Calu3 (cell line): Measurements from ENCODE around the gene ZNF544. TPM values are rescaled to one million over a fixed set of nuclear protein-coding genes. Genes with fewer than 3 reads are reported as not detected.

Experiments used
- BruUV-seq: library from RNA; stranded (reverse); fragments of 400-500 nt; replicated peaks from 2 replicates; lab custom pipeline; 2021; lab: Mats Ljungman, UMichigan
- CTCF ChIA-PET: fragments of 300-600 bp; sonication (Branson Sonifier 250); formaldehyde crosslinking; loops from one replicate; lab custom pipeline; 2022; ENCODE audit warnings: antibody characterized with exemption; lab: Charles Lee
- DNase-seq: peaks from one replicate; pipeline ENCODE4 v3.0.0; 2022
- H3K27ac Mint-ChIP-seq: one replicate; pipeline ENCODE4 v1.8.0; 2022; ENCODE audit warnings: mixed read lengths; ENCODE audit not compliant: unreplicated experiment
- H3K27me3 Mint-ChIP-seq: one replicate; pipeline ENCODE4 v1.8.0; 2022; ENCODE audit warnings: mixed read lengths; ENCODE audit not compliant: unreplicated experiment
- H3K36me3 Mint-ChIP-seq: one replicate; pipeline ENCODE4 v1.8.0; 2022; ENCODE audit warnings: mild to moderate bottlenecking, moderate library complexity, mixed read lengths; ENCODE audit not compliant: insufficient read depth, unreplicated experiment
- H3K4me1 Mint-ChIP-seq: one replicate; pipeline ENCODE4 v1.8.0; 2022; ENCODE audit warnings: mild to moderate bottlenecking, low read depth, mixed read lengths; ENCODE audit not compliant: unreplicated experiment
- H3K4me3 Mint-ChIP-seq: one replicate; pipeline ENCODE4 v1.8.0; 2022; ENCODE audit warnings: mild to moderate bottlenecking, low read depth, moderate library complexity, mixed read lengths; ENCODE audit not compliant: unreplicated experiment
- H3K9me3 Mint-ChIP-seq: one replicate; pipeline ENCODE4 v1.8.0; 2022; ENCODE audit warnings: low read depth, mixed read lengths; ENCODE audit not compliant: unreplicated experiment
- CTCF ChIP-seq: fragments of 200-600 bp; IDR thresholded peaks from one replicate; pipeline ENCODE4 v1.8.0; 2022; ENCODE audit warnings: antibody characterized with exemption; ENCODE audit not compliant: unreplicated experiment
- intact Hi-C: fragments of 100-400 bp; cut with micrococcal nuclease; formaldehyde crosslinking; loops from one replicate; pipeline ENCODE4 v1.10.0; 2022; ENCODE audit not compliant: unreplicated experiment
- total RNA-seq: library from RNA; stranded (reverse); gene quantifications from 2 replicates; pipeline ENCODE4 v1.2.3, GENCODE V29; 2022

The ZNF544 gene
- total RNA-seq, 1 experiment from 2014 or later = 65.3 TPM

- no peak overlapping the region for H3K27ac Mint-ChIP-seq
- DNase-seq = no peak
- peaks cover 28% of the 10 kb centered on the region for H3K9me3 Mint-ChIP-seq
- intact Hi-C loops = no loop called here
- TF ChIP-seq CTCF = no peak
- no peaks in the 10 kb centered on the region for H3K27me3 Mint-ChIP-seq
- no peaks in the 10 kb centered on the region for H3K4me1 Mint-ChIP-seq
- peaks cover 18% of the 10 kb centered on the region for H3K36me3 Mint-ChIP-seq
- no TSS peak for BruUV-seq
- CTCF ChIA-PET = no interaction called here
- H3K4me3 Mint-ChIP-seq = no peak overlapping the region
These were observed 11.6 kb upstream of the ZNF544 start for GRCh38 chr19:58217069-58217481.

- Mint-ChIP-seq H3K27ac (no peak overlapping the region), H3K27me3 (no peaks in the 10 kb centered on the region), H3K9me3 (peaks cover 27% of the 10 kb centered on the region), H3K4me3 (no peak overlapping the region), H3K4me1 (no peaks in the 10 kb centered on the region), H3K36me3 (peaks cover 15% of the 10 kb centered on the region)
- DNase-seq = no peak
- no TSS peak for BruUV-seq
- CTCF ChIA-PET = no interaction called here
- TF ChIP-seq CTCF = no peak
- intact Hi-C loops = no loop called here
These were observed 10.9 kb upstream of the ZNF544 start for GRCh38 chr19:58217607-58218391.

- Mint-ChIP-seq H3K27me3 (no peaks in the 10 kb centered on the region), H3K4me1 (no peaks in the 10 kb centered on the region), H3K9me3 (peaks cover 21% of the 10 kb centered on the region), H3K4me3 (no peak overlapping the region), H3K27ac (no peak overlapping the region), H3K36me3 (peaks cover 14% of the 10 kb centered on the region)
- intact Hi-C loops = no loop called here
- no peak for DNase-seq
- CTCF ChIA-PET = no interaction called here
- BruUV-seq = no TSS peak
- no peak for TF ChIP-seq CTCF
These were observed 9.8 kb upstream of the ZNF544 start for GRCh38 chr19:58218899-58219298.

- Mint-ChIP-seq H3K27me3 (no peaks in the 10 kb centered on the region), H3K9me3 (peaks cover 20% of the 10 kb centered on the region), H3K4me3 (peak overlapping the region; percentile 86), H3K36me3 (peaks cover 55% of the 10 kb centered on the region), H3K27ac (peak overlapping the region; percentile 66), H3K4me1 (peaks cover 18% of the 10 kb centered on the region)
- intact Hi-C loops = no loop called here
- no peak for TF ChIP-seq CTCF
- BruUV-seq = TSS peak; percentile 93
- DNase-seq = no peak
- CTCF ChIA-PET = no interaction called here
These were observed 640 bp upstream of the ZNF544 start for GRCh38 chr19:58227964-58228584.
